HCT116 (cell line): ENCODE results near the gene ANTXR2. TPM values are rescaled to one million over a fixed set of nuclear protein-coding genes. Genes with fewer than 3 reads are reported as not detected.

Source experiments
- ATAC-seq: fragments of 200-7000 bp; cut with Tn5 transposase; 2 replicates; pipeline ENCODE4 v1.9.1; 2020; ENCODE audit warnings: mild to moderate bottlenecking, moderate library complexity
- BruUV-seq: library from RNA; stranded (reverse); fragments of 400-500 nt; replicated peaks from 2 replicates; lab custom pipeline; 2021; lab: Mats Ljungman, UMichigan
- CTCF ChIA-PET: fragments of 300-600 bp; sonication (Branson Sonifier 250); formaldehyde crosslinking; loops from one replicate; lab custom pipeline; 2021; ENCODE audit warnings: antibody characterized with exemption; lab: Charles Lee
- POLR2A ChIA-PET: fragments of 300-600, 350-600 bp; sonication (Branson Sonifier 250); formaldehyde crosslinking; loops from one replicate; lab custom pipeline; 2021; ENCODE audit warnings: antibody characterized with exemption; lab: Charles Lee
- RAD21 ChIA-PET, 2 experiments: fragments of 300-600 bp; sonication (Branson Sonifier 250); formaldehyde crosslinking; loops; one replicate each; lab custom pipeline; 2023; ENCODE audit warnings: low total read pairs in 2 of 2; ENCODE audit not compliant: uncharacterized antibody in 2 of 2, unreplicated experiment in 2 of 2, low non-redundant PET in 1 of 2; lab: Charles Lee
- DNase-seq: peaks from one replicate; pipeline ENCODE4 v3.0.0-alpha.2; 2010; ENCODE audit warnings: low read depth, low spot score
- H2AFZ ChIP-seq: fragments of 200-600 bp; shearing (Covaris generic), sonication (generic); 2 replicates; pipeline ENCODE4 v1.6.1; 2017; ENCODE audit warnings: low read depth, mixed run types, mixed read lengths, antibody characterized with exemption, low read length; ENCODE audit not compliant: poor library complexity, severe bottlenecking
- H3K27ac ChIP-seq: 2 replicates; pipeline ENCODE4 v1.5.1; 2012; ENCODE audit warnings: low read depth, low read length
- H3K27me3 ChIP-seq: fragments of 200-600 bp; sonication (generic); 2 replicates; pipeline ENCODE4 v1.6.1; 2016; ENCODE audit warnings: mixed run types, low read length, mixed read lengths; ENCODE audit not compliant: insufficient read depth
- H3K36me3 ChIP-seq, 2 experiments: fragments of 200-500 bp in 1 of 2; fragments of 200-600 bp in 1 of 2; sonication (Bioruptor generic) in 1 of 2; sonication (generic) in 1 of 2; 2 replicates each; pipeline versions ENCODE4 v1.5.1 to v1.6.1; 2014 to 2016; ENCODE audit warnings: low read length in 2 of 2, inconsistent platforms in 1 of 2, mixed read lengths in 1 of 2, mixed run types in 1 of 2; ENCODE audit not compliant: insufficient read depth in 2 of 2, control insufficient read depth in 1 of 2
- H3K4me1 ChIP-seq, 2 experiments: fragments of 200-600 bp in 1 of 2; sonication (generic) in 1 of 2; 2 replicates each; pipeline versions ENCODE4 v1.5.1 to v1.6.1; 2012 to 2017; ENCODE audit warnings: low read length in 2 of 2, inconsistent platforms in 1 of 2, mild to moderate bottlenecking in 1 of 2, mixed read lengths in 1 of 2, mixed run types in 1 of 2, moderate library complexity in 1 of 2; ENCODE audit not compliant: insufficient read depth in 2 of 2, control insufficient read depth in 1 of 2
- H3K4me2 ChIP-seq: fragments of 200-600 bp; sonication (generic); 2 replicates; pipeline ENCODE4 v1.6.1; 2017; ENCODE audit warnings: mixed run types, low read length, mixed read lengths
- H3K4me3 ChIP-seq, 2 experiments: fragments of 200-600 bp in 1 of 2; sonication (generic) in 1 of 2; replicated peaks in 1 of 2; 2 replicates each; pipeline ENCODE4 v1.5.1; 2011 to 2016; ENCODE audit warnings: low read length in 2 of 2, control low read depth in 1 of 2, low read depth in 1 of 2, mild to moderate bottlenecking in 1 of 2, mixed read lengths in 1 of 2, mixed run types in 1 of 2
- H3K79me2 ChIP-seq: fragments of 200-600 bp; sonication (generic); 2 replicates; pipeline ENCODE4 v1.6.1; 2017; ENCODE audit warnings: mild to moderate bottlenecking, mixed run types, low read length, moderate library complexity, mixed read lengths; ENCODE audit not compliant: insufficient read depth
- H3K9ac ChIP-seq: fragments of 200-600 bp; sonication (generic); 2 replicates; pipeline ENCODE4 v1.6.1; 2016; ENCODE audit warnings: low read length, mixed read lengths
- H3K9me2 ChIP-seq: fragments of 200-600 bp; sonication (generic), shearing (Covaris generic); 2 replicates; pipeline ENCODE4 v1.6.1; 2017; ENCODE audit warnings: mixed run types, mild to moderate bottlenecking, moderate library complexity; ENCODE audit not compliant: insufficient read depth
- H3K9me3 ChIP-seq, 2 experiments: fragments of 200-500 bp in 1 of 2; fragments of 200-600 bp in 1 of 2; sonication (Bioruptor generic) in 1 of 2; sonication (generic) in 1 of 2; 2 replicates each; pipeline ENCODE4 v1.6.1; 2014 to 2017; ENCODE audit warnings: low read length in 2 of 2, mixed read lengths in 2 of 2, inconsistent platforms in 1 of 2, low read depth in 1 of 2, mild to moderate bottlenecking in 1 of 2, mixed run types in 1 of 2, moderate library complexity in 1 of 2; ENCODE audit not compliant: control insufficient read depth in 1 of 2, insufficient read depth in 1 of 2
- H4K20me1 ChIP-seq: fragments of 200-600 bp; sonication (generic), shearing (Covaris generic); 2 replicates; pipeline ENCODE4 v1.6.1; 2017; ENCODE audit warnings: mixed run types, mild to moderate bottlenecking, moderate library complexity; ENCODE audit not compliant: insufficient read depth
- ATF3 ChIP-seq: IDR thresholded peaks from 2 replicates; pipeline ENCODE4 v1.6.1; 2012
- CBX3 ChIP-seq: IDR thresholded peaks from 2 replicates; pipeline ENCODE4 v1.6.1; 2012; ENCODE audit warnings: low read depth
- CTCF ChIP-seq, 3 experiments: fragments of 200-600 bp in 1 of 3; sonication (generic) in 1 of 3; IDR thresholded peaks in 2 of 3; conservative IDR thresholded peaks in 1 of 3; 2 replicates each; pipeline ENCODE4 v1.5.1; 2012 to 2017; ENCODE audit warnings: low read depth in 2 of 3, low read length in 2 of 3, antibody characterized with exemption in 1 of 3, borderline replicate concordance in 1 of 3, control low read depth in 1 of 3, mild to moderate bottlenecking in 1 of 3, mixed read lengths in 1 of 3, mixed run types in 1 of 3, moderate library complexity in 1 of 3; ENCODE audit not compliant: insufficient read depth in 1 of 3
- EZH2phosphoT487 ChIP-seq: fragments of 200-600 bp; IDR thresholded peaks from 2 replicates; pipeline ENCODE4 v1.6.1; 2018; ENCODE audit warnings: antibody characterized with exemption, borderline replicate concordance
- FOSL1 ChIP-seq: IDR thresholded peaks from 2 replicates; pipeline ENCODE4 v1.6.1; 2012; ENCODE audit warnings: low read depth
- JUND ChIP-seq: IDR thresholded peaks from 2 replicates; pipeline ENCODE4 v1.6.1; 2012
- MAX ChIP-seq: IDR thresholded peaks from 2 replicates; pipeline ENCODE4 v1.6.1; 2012
- RAD21 ChIP-seq: IDR thresholded peaks from 2 replicates; pipeline ENCODE4 v1.6.1; 2012; ENCODE audit warnings: low read depth, mild to moderate bottlenecking
- SIN3A ChIP-seq: IDR thresholded peaks from 2 replicates; pipeline ENCODE4 v1.6.1; 2012; ENCODE audit warnings: low read depth
- YY1 ChIP-seq: IDR thresholded peaks from 2 replicates; pipeline ENCODE4 v1.6.1; 2011; ENCODE audit warnings: low read length, low read depth, moderate library complexity, mild to moderate bottlenecking; ENCODE audit not compliant: insufficient replicate concordance; ENCODE audit errors: extremely low read depth
- intact Hi-C: fragments of 100-400 bp; cut with micrococcal nuclease; formaldehyde crosslinking; loops from 2 replicates; pipeline ENCODE4 v1.10.0; 2022
- total RNA-seq: library from RNA; stranded (reverse); gene quantifications from one replicate; pipeline ENCODE4 v1.2.1, GENCODE V29; 2021; ENCODE audit not compliant: unreplicated experiment

The ANTXR2 gene
- total RNA-seq, 1 experiment from 2014 or later: 6.3 TPM

DNA sequence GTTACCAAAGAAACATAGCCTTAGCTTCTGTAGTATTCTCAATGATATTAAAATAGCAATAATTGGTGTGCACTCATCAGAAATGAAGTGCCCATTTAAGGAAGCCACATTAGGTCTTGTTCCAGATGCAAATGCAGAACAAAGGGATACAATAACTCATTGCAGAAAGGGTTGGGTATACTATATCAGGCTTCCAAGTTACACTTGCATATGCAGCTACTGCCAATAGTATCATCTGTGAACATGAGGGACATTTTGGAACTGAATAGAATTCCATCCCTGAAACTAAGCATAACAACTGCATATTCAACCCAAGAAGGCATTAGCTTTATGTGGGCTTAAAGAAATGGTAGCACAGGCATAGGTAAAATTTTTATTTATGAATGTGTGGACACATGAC lies 167.8 kb downstream of the ANTXR2 start:
- ChIA-PET RAD21 (no interaction called here), CTCF (no interaction called here), POLR2A (no interaction called here)
- Histone ChIP-seq H3K9ac (no peak overlapping the region), H2AFZ (no peak overlapping the region), H3K79me2 (no peaks in the 10 kb centered on the region), H3K27ac (no peak overlapping the region), H3K4me3 (no peak overlapping the region), H3K36me3 (no peaks in the 10 kb centered on the region), H3K9me2 (no peaks in the 10 kb centered on the region), H3K4me1 (no peaks in the 10 kb centered on the region), H3K9me3 (no peaks in the 10 kb centered on the region), H4K20me1 (no peaks in the 10 kb centered on the region), H3K27me3 (no peaks in the 10 kb centered on the region), H3K4me2 (no peak overlapping the region)
- TF ChIP-seq ATF3 (no peak), FOSL1 (no peak), MAX (no peak), YY1 (no peak), JUND (no peak), RAD21 (no peak), EZH2phosphoT487 (no peak), CBX3 (no peak), CTCF (IDR thresholded peaks at IDR 0.05 in 2 of 3, conservative IDR thresholded peaks at IDR 0.05 in 1 of 3; ENCODE audit: borderline replicate concordance in 1 of 3, insufficient read depth in 1 of 3, low read depth in 2 of 3, low read length in 2 of 3) (no peak), SIN3A (no peak)
- ATAC-seq (no peak), DNase-seq (no peak)
- no TSS peak for BruUV-seq
- intact Hi-C loops: no loop called here
